ENCODE measurements around the gene PRTFDC1.

PRTFDC1 gene

GRCh38 chr10:24952143-24952706 lies at the start of gene PRTFDC1:
Gene PRTFDC1, minus strand, starts transcription at chr10:24952606. Its CDS starts 31 bp downstream, at chr10:24952575.
- peak within 1 kb of the TSS; percentile 78 for H3K4me3 Mint-ChIP-seq
- no peaks in the 10 kb centered on the region for H3K9me3 Mint-ChIP-seq (ENCODE audit: low read depth)
- peaks cover 23% of the 10 kb centered on the region for H3K4me1 Mint-ChIP-seq (ENCODE audit: low read depth)
- no peaks in the 10 kb centered on the region for H3K27me3 Mint-ChIP-seq
- H3K27ac Mint-ChIP-seq, result peak within 1 kb of the TSS; percentile 61
- H3K36me3 Mint-ChIP-seq, result no peaks in the 10 kb centered on the region

- no peak overlapping the region for H3K4me3 Mint-ChIP-seq
- H3K9me3 Mint-ChIP-seq (ENCODE audit: low read depth), result peaks cover 15% of the 10 kb centered on the region
- peaks cover 3% of the 10 kb centered on the region for H3K36me3 Mint-ChIP-seq
- no peak overlapping the region for H3K27ac Mint-ChIP-seq
- no peaks in the 10 kb centered on the region for H3K4me1 Mint-ChIP-seq (ENCODE audit: low read depth)
- H3K27me3 Mint-ChIP-seq, result no peaks in the 10 kb centered on the region
Measured at GRCh38 chr10:24998044-24998443, 45.6 kb upstream of the PRTFDC1 start.

- no peaks in the 10 kb centered on the region for H3K4me1 Mint-ChIP-seq (ENCODE audit: low read depth)
- no peak overlapping the region for H3K4me3 Mint-ChIP-seq
- no peaks in the 10 kb centered on the region for H3K36me3 Mint-ChIP-seq
- no peak overlapping the region for H3K27ac Mint-ChIP-seq
- H3K9me3 Mint-ChIP-seq (ENCODE audit: low read depth), result no peaks in the 10 kb centered on the region
- H3K27me3 Mint-ChIP-seq, result no peaks in the 10 kb centered on the region
Measured at GRCh38 chr10:24995072-24995471, 42.7 kb upstream of the PRTFDC1 start.

GRCh38 chr10:24993237-24993958 lies 41.0 kb upstream of the PRTFDC1 start:
- H3K27ac Mint-ChIP-seq, result no peak overlapping the region
- no peaks in the 10 kb centered on the region for H3K4me1 Mint-ChIP-seq (ENCODE audit: low read depth)
- no peaks in the 10 kb centered on the region for H3K36me3 Mint-ChIP-seq
- H3K27me3 Mint-ChIP-seq, result no peaks in the 10 kb centered on the region
- no peaks in the 10 kb centered on the region for H3K9me3 Mint-ChIP-seq (ENCODE audit: low read depth)
- H3K4me3 Mint-ChIP-seq, result no peak overlapping the region

GRCh38 chr10:24992512-24993133 lies 40.2 kb upstream of the PRTFDC1 start:
- H3K4me1 Mint-ChIP-seq (ENCODE audit: low read depth), result no peaks in the 10 kb centered on the region
- H3K27me3 Mint-ChIP-seq, result no peaks in the 10 kb centered on the region
- H3K4me3 Mint-ChIP-seq, result no peak overlapping the region
- H3K27ac Mint-ChIP-seq, result no peak overlapping the region
- H3K36me3 Mint-ChIP-seq, result no peaks in the 10 kb centered on the region
- H3K9me3 Mint-ChIP-seq (ENCODE audit: low read depth), result no peaks in the 10 kb centered on the region

GRCh38 chr10:24991298-24991697 lies 38.9 kb upstream of the PRTFDC1 start:
- H3K9me3 Mint-ChIP-seq (ENCODE audit: low read depth), result no peaks in the 10 kb centered on the region
- no peaks in the 10 kb centered on the region for H3K36me3 Mint-ChIP-seq
- H3K4me1 Mint-ChIP-seq (ENCODE audit: low read depth), result no peaks in the 10 kb centered on the region
- no peak overlapping the region for H3K4me3 Mint-ChIP-seq
- H3K27ac Mint-ChIP-seq, result no peak overlapping the region
- H3K27me3 Mint-ChIP-seq, result no peaks in the 10 kb centered on the region

- H3K27me3 Mint-ChIP-seq, result no peaks in the 10 kb centered on the region
- no peaks in the 10 kb centered on the region for H3K36me3 Mint-ChIP-seq
- H3K4me3 Mint-ChIP-seq, result no peak overlapping the region
- no peaks in the 10 kb centered on the region for H3K4me1 Mint-ChIP-seq (ENCODE audit: low read depth)
- no peak overlapping the region for H3K27ac Mint-ChIP-seq
- H3K9me3 Mint-ChIP-seq (ENCODE audit: low read depth), result no peaks in the 10 kb centered on the region
Measured at GRCh38 chr10:24989867-24990266, 37.5 kb upstream of the PRTFDC1 start.

GRCh38 chr10:24988831-24989640 lies 36.6 kb upstream of the PRTFDC1 start:
- no peaks in the 10 kb centered on the region for H3K27me3 Mint-ChIP-seq
- no peak overlapping the region for H3K4me3 Mint-ChIP-seq
- no peaks in the 10 kb centered on the region for H3K36me3 Mint-ChIP-seq
- H3K27ac Mint-ChIP-seq, result no peak overlapping the region
- no peaks in the 10 kb centered on the region for H3K4me1 Mint-ChIP-seq (ENCODE audit: low read depth)
- H3K9me3 Mint-ChIP-seq (ENCODE audit: low read depth), result no peaks in the 10 kb centered on the region

GRCh38 chr10:24984906-24985305 lies 32.5 kb upstream of the PRTFDC1 start:
- no peaks in the 10 kb centered on the region for H3K36me3 Mint-ChIP-seq
- no peak overlapping the region for H3K4me3 Mint-ChIP-seq
- peaks cover 13% of the 10 kb centered on the region for H3K4me1 Mint-ChIP-seq (ENCODE audit: low read depth)
- no peaks in the 10 kb centered on the region for H3K9me3 Mint-ChIP-seq (ENCODE audit: low read depth)
- no peak overlapping the region for H3K27ac Mint-ChIP-seq
- no peaks in the 10 kb centered on the region for H3K27me3 Mint-ChIP-seq

- H3K9me3 Mint-ChIP-seq (ENCODE audit: low read depth), result no peaks in the 10 kb centered on the region
- H3K27me3 Mint-ChIP-seq, result no peaks in the 10 kb centered on the region
Measured at GRCh38 chr10:24983946-24984345, 31.5 kb upstream of the PRTFDC1 start.

GRCh38 chr10:24983130-24983529 lies 30.7 kb upstream of the PRTFDC1 start:
- Mint-ChIP-seq H3K27me3 (no peaks in the 10 kb centered on the region), H3K36me3 (no peaks in the 10 kb centered on the region), H3K4me3 (no peak overlapping the region), H3K27ac (no peak overlapping the region), H3K4me1 (ENCODE audit: low read depth) (peaks cover 15% of the 10 kb centered on the region), H3K9me3 (ENCODE audit: low read depth) (no peaks in the 10 kb centered on the region)

More at GRCh38 chr10:24983946-24984345, 31.5 kb upstream of the PRTFDC1 start:
- no peak overlapping the region for H3K27ac Mint-ChIP-seq
- no peak overlapping the region for H3K4me3 Mint-ChIP-seq
- peaks cover 13% of the 10 kb centered on the region for H3K4me1 Mint-ChIP-seq (ENCODE audit: low read depth)
- H3K36me3 Mint-ChIP-seq, result no peaks in the 10 kb centered on the region

- Mint-ChIP-seq H3K9me3 (ENCODE audit: low read depth) (no peaks in the 10 kb centered on the region), H3K27me3 (no peaks in the 10 kb centered on the region), H3K27ac (no peak overlapping the region), H3K4me3 (no peak overlapping the region), H3K4me1 (ENCODE audit: low read depth) (peaks cover 15% of the 10 kb centered on the region), H3K36me3 (no peaks in the 10 kb centered on the region)
Measured at GRCh38 chr10:24982319-24983112, 30.1 kb upstream of the PRTFDC1 start.

- Mint-ChIP-seq H3K4me3 (no peak overlapping the region), H3K27me3 (no peaks in the 10 kb centered on the region), H3K9me3 (ENCODE audit: low read depth) (no peaks in the 10 kb centered on the region), H3K27ac (no peak overlapping the region), H3K36me3 (no peaks in the 10 kb centered on the region), H3K4me1 (ENCODE audit: low read depth) (peaks cover 15% of the 10 kb centered on the region)
Measured at GRCh38 chr10:24981161-24981710, 28.8 kb upstream of the PRTFDC1 start.

GRCh38 chr10:24979685-24980084 lies 27.3 kb upstream of the PRTFDC1 start:
- Mint-ChIP-seq H3K9me3 (ENCODE audit: low read depth) (no peaks in the 10 kb centered on the region), H3K27me3 (no peaks in the 10 kb centered on the region), H3K36me3 (no peaks in the 10 kb centered on the region), H3K4me3 (no peak overlapping the region), H3K4me1 (ENCODE audit: low read depth) (peaks cover 15% of the 10 kb centered on the region), H3K27ac (no peak overlapping the region)

Measured in activated naive CD8-positive, alpha-beta T cell (primary cell).